GM12801 (cell line): Measurements from ENCODE around the gene FAM234B.

Experiments
- CTCF ChIP-seq: IDR thresholded peaks from one replicate; pipeline ENCODE4 v1.5.1; 2011; ENCODE audit warnings: control low read depth; ENCODE audit not compliant: insufficient read length; ENCODE audit errors: extremely low read depth

Gene FAM234B

GRCh38 chr12:13067322-13067721 is 23.1 kb downstream of the FAM234B start:
- TF ChIP-seq CTCF, result no peak

GRCh38 chr12:13069380-13069779 is 25.2 kb downstream of the FAM234B start:
- no peak for TF ChIP-seq CTCF

GRCh38 chr12:13071305-13072280 is 27.4 kb downstream of the FAM234B start:
- no peak for TF ChIP-seq CTCF

GRCh38 chr12:13073173-13073572 is 29.0 kb downstream of the FAM234B start:
- TF ChIP-seq CTCF, result no peak

GRCh38 chr12:13074396-13075117 is 30.4 kb downstream of the FAM234B start:
- no peak for TF ChIP-seq CTCF

- no peak for TF ChIP-seq CTCF
Measured at GRCh38 chr12:13075118-13075480, 30.9 kb downstream of the FAM234B start.

GRCh38 chr12:13075786-13076570 is 31.8 kb downstream of the FAM234B start:
- TF ChIP-seq CTCF, result no peak
